ENCODE results near the gene SEMA5A. TPM values are rescaled to one million over a fixed set of nuclear protein-coding genes. Genes with fewer than 3 reads are reported as not detected.

The SEMA5A gene
- total and polyA plus RNA-seq, 11 donors = 4.6 to 71.5 (median 33.8) TPM

- ATAC-seq = peak in 2 of 4 donors; percentile 20 to 24
Measured at GRCh38 chr5:9512457-9512856, 33.4 kb downstream of the SEMA5A start.

DNA sequence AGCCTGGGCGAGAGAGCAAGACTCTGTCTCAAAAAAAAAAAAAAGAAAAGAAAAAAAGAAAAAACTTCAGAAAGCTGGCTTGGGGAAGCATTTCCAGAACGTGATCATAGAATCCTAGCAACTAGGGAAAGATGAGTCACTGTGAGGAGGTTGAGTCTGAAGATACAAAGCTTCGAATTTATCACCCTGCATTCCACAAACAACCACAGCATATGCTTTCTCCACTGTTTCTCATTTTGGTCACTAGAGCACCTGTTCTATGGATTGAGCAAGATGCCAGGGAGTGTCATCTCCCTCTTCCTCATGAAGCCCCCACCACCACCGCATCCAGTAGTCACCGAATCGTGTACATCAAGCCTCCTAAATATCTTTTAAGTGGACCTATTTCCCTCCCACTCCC lies 37.9 kb downstream of the SEMA5A start:
- intact Hi-C loops (cut with DNase I) = loop anchor here in 1 of 10 donors (10.0 kb wide), 1 partner anchor 223 kb away; no protein-coding TSS in a partner anchor
- no peak overlapping the region for H3K4me3 ChIP-seq
- peaks cover 0 to 36% (median 7%) of the 10 kb centered on the region in 12 donors for H3K4me1 ChIP-seq
- H3K27ac ChIP-seq = no peak overlapping the region
- H3K27me3 ChIP-seq = no peaks in the 10 kb centered on the region
- no peak for TF ChIP-seq POLR2A (IDR thresholded peaks at IDR 0.05)
- no peak for TF ChIP-seq CTCF (IDR thresholded peaks at IDR 0.05)
- 77 to 83% (median 80%) methylated on average over 6 of the region's 6 CpGs for WGBS, 4 donors
- no peak for ATAC-seq
- DNase-seq = no peak
- H3K36me3 ChIP-seq = no peaks in the 10 kb centered on the region
- H3K9me3 ChIP-seq = no peaks in the 10 kb centered on the region

More at GRCh38 chr5:9512457-9512856, 33.4 kb downstream of the SEMA5A start:
- no peak for TF ChIP-seq POLR2A (IDR thresholded peaks at IDR 0.05)
- no peak for TF ChIP-seq CTCF (IDR thresholded peaks at IDR 0.05)
- peak overlapping the region in 7 of 12 donors; percentile 6 to 73 (median 24) for H3K27ac ChIP-seq
- H3K27me3 ChIP-seq = no peaks in the 10 kb centered on the region
- intact Hi-C loops (cut with DNase I) = loop anchor here in 1 of 10 donors (10.0 kb wide), 1 partner anchor 148 kb away; no protein-coding TSS in a partner anchor
- H3K9me3 ChIP-seq = no peaks in the 10 kb centered on the region
- H3K4me1 ChIP-seq = peaks cover 0 to 47% (median 12%) of the 10 kb centered on the region in 12 donors
- DNase-seq = no peak
- H3K36me3 ChIP-seq = no peaks in the 10 kb centered on the region
- WGBS, 4 donors = 28 to 35% (median 30%) methylated on average over 4 of the region's 4 CpGs
- no peak overlapping the region for H3K4me3 ChIP-seq

DNA sequence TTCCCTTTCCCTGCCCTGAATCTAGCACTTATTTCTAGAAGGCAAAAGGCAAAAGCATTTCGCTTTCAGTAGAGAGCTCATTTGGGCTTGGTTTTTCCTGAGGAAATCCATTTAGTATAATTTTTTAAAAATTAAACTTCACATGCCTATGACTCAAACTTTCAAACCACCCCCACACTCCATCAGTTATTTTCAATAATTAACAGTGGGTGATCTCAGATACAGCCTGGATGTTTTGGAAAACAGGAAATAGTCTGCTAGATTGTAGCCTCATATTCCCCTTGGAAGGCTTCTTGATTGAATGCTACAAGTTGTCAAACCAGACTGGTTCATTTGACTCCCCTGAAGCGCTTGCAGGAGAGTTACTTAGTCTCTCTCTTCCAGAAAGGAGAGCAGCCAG lies 40.6 kb downstream of the SEMA5A start:
- no peak for ATAC-seq
- intact Hi-C loops (cut with DNase I) = loop anchor here in 1 of 10 donors (10.0 kb wide), 1 partner anchor 220 kb away; no protein-coding TSS in a partner anchor
- DNase-seq = no peak
- H3K9me3 ChIP-seq = no peaks in the 10 kb centered on the region
- no peak for TF ChIP-seq CTCF (IDR thresholded peaks at IDR 0.05)
- no peak for TF ChIP-seq POLR2A (IDR thresholded peaks at IDR 0.05)
- H3K27me3 ChIP-seq = no peaks in the 10 kb centered on the region
- H3K4me1 ChIP-seq = peaks cover 0 to 44% (median 15%) of the 10 kb centered on the region in 12 donors
- H3K36me3 ChIP-seq = no peaks in the 10 kb centered on the region
- WGBS, 4 donors = 62 to 79% (median 72%) methylated on average over 2 of the region's 2 CpGs
- H3K27ac ChIP-seq = peak overlapping the region in 2 of 12 donors; percentile 15 to 31
- H3K4me3 ChIP-seq = no peak overlapping the region

DNA sequence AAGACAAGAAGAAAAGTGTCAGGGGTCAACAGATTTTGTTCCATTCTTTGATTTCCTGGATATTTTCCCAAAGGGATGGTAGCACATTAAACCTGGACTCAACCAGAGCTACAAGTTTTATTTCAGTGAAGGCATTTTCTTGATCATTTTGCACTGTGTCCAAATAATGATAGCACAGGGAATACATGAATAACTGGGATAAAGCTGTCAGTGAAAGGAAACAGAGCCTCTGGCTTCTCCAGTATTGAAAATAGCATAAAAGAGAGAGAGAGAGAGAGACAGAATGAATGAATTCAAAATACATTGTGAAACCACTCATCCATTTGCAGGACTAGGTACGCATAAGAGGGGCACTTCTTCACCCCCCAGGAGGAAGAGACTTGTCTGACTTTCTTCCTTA lies 43.0 kb downstream of the SEMA5A start:
- WGBS, 4 donors = 28 to 55% (median 42%) methylated on average over 1 of the region's 1 CpG
- Histone ChIP-seq H3K4me1 (peaks cover 0 to 49% (median 17%) of the 10 kb centered on the region in 12 donors), H3K36me3 (no peaks in the 10 kb centered on the region), H3K27ac (peak overlapping the region; percentile 28 to 86 (median 62)), H3K4me3 (no peak overlapping the region), H3K9me3 (no peaks in the 10 kb centered on the region), H3K27me3 (no peaks in the 10 kb centered on the region)
- ATAC-seq (peak; percentile 57 to 79 (median 67)), DNase-seq (no peak)
- TF ChIP-seq CTCF (IDR thresholded peaks at IDR 0.05) (no peak), POLR2A (IDR thresholded peaks at IDR 0.05) (no peak)
- intact Hi-C loops (cut with DNase I) = loop anchor here in 3 of 10 donors (5.0 to 10.0 kb wide), 2 partner anchors 39 to 218 kb away; no protein-coding TSS in a partner anchor
